GM21423 (cell line): ENCODE data around the gene PKP4.

Source experiments
- ATAC-seq: cut with Tn5 transposase; IDR thresholded peaks from one replicate; pipeline ENCODE4 v1.9.1; 2021; ENCODE audit warnings: mild to moderate bottlenecking, moderate library complexity; ENCODE audit not compliant: unreplicated experiment

Gene PKP4

GRCh38 chr2:158728422-158728821, 271.7 kb downstream of the PKP4 start:
- ATAC-seq, result no peak

GRCh38 chr2:158729451-158729850, 272.7 kb downstream of the PKP4 start:
- no peak for ATAC-seq

- ATAC-seq, result no peak
These were observed 273.3 kb downstream of the PKP4 start for GRCh38 chr2:158729873-158730620.

GRCh38 chr2:158730621-158731140, 273.9 kb downstream of the PKP4 start:
- no peak for ATAC-seq

GRCh38 chr2:158731386-158731785, 274.6 kb downstream of the PKP4 start:
- no peak for ATAC-seq
